GM12864 (cell line): ENCODE data around the gene CORIN.

Experiments
- DNase-seq: peaks from one replicate; pipeline ENCODE4 v3.0.0-alpha.2; 2011; ENCODE audit warnings: low read depth
- H3K4me3 ChIP-seq: 2 replicates; pipeline ENCODE4 v1.5.1; 2011; ENCODE audit warnings: mild to moderate bottlenecking, low read depth, low read length, control low read depth
- TF ChIP-seq, protein P1 (sequence below): IDR thresholded peaks from 2 replicates; pipeline ENCODE4 v1.5.1; 2011; ENCODE audit warnings: low read depth, mild to moderate bottlenecking, moderate library complexity, low read length, control low read depth, inconsistent platforms; ENCODE audit errors: missing control alignments

CORIN gene

DNA sequence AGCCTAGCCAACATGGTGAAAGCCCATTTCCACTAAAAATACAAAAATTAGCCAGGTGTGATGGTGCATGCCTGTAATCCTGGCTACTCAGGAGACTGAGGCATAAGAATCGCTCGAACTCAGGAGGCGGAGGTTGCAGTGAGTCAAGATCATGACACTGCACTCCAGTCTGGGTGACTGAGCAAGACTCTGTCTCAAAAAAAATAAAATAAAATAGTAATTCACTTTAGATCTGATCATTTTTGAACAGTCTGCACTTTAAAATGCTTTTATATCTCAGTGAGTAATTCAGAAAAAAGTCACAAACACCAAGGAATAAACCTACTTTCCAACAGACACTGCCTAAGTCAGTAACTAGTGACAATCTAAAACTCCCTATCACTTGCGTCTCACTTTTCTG, 25.6 kb upstream of the CORIN start:
- DNase-seq = no peak
- H3K4me3 ChIP-seq = no peak overlapping the region
- TF ChIP-seq, protein P1, sequence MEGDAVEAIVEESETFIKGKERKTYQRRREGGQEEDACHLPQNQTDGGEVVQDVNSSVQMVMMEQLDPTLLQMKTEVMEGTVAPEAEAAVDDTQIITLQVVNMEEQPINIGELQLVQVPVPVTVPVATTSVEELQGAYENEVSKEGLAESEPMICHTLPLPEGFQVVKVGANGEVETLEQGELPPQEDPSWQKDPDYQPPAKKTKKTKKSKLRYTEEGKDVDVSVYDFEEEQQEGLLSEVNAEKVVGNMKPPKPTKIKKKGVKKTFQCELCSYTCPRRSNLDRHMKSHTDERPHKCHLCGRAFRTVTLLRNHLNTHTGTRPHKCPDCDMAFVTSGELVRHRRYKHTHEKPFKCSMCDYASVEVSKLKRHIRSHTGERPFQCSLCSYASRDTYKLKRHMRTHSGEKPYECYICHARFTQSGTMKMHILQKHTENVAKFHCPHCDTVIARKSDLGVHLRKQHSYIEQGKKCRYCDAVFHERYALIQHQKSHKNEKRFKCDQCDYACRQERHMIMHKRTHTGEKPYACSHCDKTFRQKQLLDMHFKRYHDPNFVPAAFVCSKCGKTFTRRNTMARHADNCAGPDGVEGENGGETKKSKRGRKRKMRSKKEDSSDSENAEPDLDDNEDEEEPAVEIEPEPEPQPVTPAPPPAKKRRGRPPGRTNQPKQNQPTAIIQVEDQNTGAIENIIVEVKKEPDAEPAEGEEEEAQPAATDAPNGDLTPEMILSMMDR = no peak

DNA sequence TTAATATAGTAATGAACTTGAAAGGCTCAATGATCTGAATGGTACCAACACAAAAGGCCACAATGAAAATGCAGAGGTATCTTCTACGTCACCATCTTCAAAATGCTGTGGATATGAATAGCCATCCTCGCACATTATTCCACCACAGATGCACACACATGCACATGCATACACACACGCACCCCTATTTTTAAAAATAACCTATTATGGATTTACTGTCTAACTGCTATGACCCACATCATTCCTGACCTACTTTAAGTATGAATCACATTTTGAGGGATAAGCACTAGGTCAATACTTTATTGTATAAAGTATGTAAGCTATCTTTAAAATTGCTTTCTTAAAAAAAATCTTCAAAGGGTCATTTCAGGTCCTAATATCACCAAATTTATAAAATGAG, 24.4 kb upstream of the CORIN start:
- DNase-seq = no peak
- TF ChIP-seq, protein P1 = no peak
- no peak overlapping the region for H3K4me3 ChIP-seq

DNA sequence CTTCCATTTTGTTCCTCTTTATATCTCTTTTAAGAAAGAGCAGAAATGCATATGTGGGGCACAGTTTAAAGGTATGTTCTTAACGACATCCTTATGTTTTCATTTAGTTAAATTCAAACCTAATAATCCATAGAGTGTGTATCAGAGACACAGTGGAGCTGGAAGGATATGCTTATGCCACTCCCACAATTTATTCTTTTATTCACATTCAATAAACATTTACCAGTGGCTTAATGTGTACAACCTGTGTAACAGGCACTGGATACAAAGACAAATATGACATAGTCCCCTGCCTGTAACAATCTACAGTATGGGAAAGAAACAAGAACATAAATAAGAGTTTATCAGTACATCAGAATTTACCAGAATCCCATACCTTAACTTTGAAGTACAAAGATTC, 22.4 kb upstream of the CORIN start:
- no peak for DNase-seq
- TF ChIP-seq, protein P1 = no peak
- no peak overlapping the region for H3K4me3 ChIP-seq

DNA sequence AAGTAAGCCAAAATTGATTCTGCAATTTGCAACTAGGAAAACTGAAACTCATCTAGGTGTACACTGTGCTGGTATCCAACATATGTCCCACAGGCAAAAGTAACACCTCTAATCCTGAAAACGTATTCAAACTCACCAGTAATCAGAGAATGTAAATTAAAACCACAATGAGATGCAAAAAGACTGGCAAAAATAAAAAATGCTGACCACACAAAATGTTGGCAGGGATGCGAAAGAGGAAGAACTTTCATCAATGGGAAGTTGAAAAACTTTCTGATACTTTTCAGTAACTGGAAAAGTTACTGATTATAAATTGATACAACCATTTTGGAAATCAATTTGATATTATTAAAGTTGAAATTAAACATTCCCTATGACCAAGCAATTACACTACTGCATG, 20.1 kb upstream of the CORIN start:
- H3K4me3 ChIP-seq = no peak overlapping the region
- TF ChIP-seq, protein P1 = no peak
- no peak for DNase-seq

DNA sequence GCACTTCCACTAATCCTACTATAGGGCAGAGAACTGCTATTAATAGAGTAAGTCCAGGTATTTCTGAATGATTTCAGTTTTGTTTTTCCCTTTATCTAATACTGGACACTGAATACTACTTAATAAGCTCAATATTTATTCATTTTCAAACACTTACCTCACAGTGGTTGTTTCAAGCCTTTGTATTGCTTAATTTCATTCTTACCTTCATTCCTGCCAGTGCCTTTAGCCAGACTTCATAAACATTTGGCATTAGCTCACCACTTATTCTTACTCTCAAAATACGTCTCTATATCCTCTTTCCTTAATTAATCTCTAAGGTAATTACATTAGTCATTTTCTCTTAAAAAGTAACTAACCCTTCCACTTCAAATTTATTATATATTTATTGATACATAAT, 18.8 kb upstream of the CORIN start:
- no peak for DNase-seq
- TF ChIP-seq, protein P1 = no peak
- no peak overlapping the region for H3K4me3 ChIP-seq

DNA sequence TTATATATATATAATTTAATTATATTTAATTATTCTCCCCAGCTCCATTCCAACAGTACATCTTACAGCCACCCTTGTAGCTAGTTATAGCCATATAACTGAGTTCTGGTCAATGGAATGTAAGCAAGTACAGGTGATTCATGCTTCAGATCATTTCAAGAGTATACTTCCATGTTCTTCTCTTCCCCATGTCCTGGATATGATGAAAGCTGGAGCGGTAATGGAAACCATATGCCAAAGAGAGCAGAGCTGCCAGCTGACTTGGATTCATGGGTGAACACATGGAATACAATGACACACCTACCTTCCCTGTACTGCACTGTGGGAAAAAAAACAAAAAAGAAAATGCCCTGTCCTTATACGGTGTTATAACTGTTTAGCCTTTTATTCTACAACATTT, 17.5 kb upstream of the CORIN start:
- no peak for DNase-seq
- TF ChIP-seq, protein P1 = no peak
- H3K4me3 ChIP-seq = no peak overlapping the region

DNA sequence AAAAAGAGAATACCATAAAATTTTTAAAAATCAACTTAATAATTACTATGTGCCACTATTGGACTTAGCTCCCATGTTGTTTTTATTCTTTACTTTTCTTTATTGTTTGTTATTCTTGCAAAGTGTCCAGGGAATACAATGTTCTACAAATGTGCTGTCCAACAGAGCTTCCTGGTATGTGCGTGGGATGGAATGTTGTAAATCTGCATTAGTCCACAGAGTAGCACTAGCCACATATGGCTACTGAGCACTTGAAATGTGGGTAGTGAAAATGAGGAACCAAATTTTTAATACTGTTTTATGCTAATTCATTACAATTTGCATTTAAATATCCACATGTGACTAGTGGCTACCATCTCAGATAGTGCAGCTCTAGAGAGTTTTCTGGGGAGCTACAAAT, 14.3 kb upstream of the CORIN start:
- no peak overlapping the region for H3K4me3 ChIP-seq
- no peak for DNase-seq
- TF ChIP-seq, protein P1 = no peak
